Measurements from ENCODE around the gene RAB4A. TPM values are rescaled to one million over a fixed set of nuclear protein-coding genes. Genes with fewer than 3 reads are reported as not detected.

Gene RAB4A
- total RNA-seq, 1 experiment from 2014 or later: 98.9 TPM

- Mint-ChIP-seq H3K4me1 (ENCODE audit: low read depth, unreplicated experiment) (peaks cover 6% of the 10 kb centered on the region), H3K4me3 (ENCODE audit: unreplicated experiment) (no peak overlapping the region), H3K27me3 (ENCODE audit: insufficient read depth, unreplicated experiment) (no peaks in the 10 kb centered on the region), H3K36me3 (ENCODE audit: insufficient read depth, unreplicated experiment) (no peaks in the 10 kb centered on the region), H3K27ac (ENCODE audit: unreplicated experiment) (no peak overlapping the region), H3K9me3 (ENCODE audit: unreplicated experiment) (no peaks in the 10 kb centered on the region)
- Histone ChIP-seq H3K9me3 (no peaks in the 10 kb centered on the region), H3K36me3 (ENCODE audit: control insufficient read depth, insufficient read depth, low read length) (no peaks in the 10 kb centered on the region), H3K27me3 (replicated peaks; ENCODE audit: control insufficient read depth, insufficient read depth, low read length) (no peaks in the 10 kb centered on the region), H3K4me1 (peaks cover 5% of the 10 kb centered on the region; the same call in 1 of the 2 replicates), H3K4me3 (ENCODE audit: low read depth, low read length) (no peak overlapping the region)
- ChIA-PET CTCF (no interaction called here), POLR2A (no interaction called here)
- TF ChIP-seq, protein P1, sequence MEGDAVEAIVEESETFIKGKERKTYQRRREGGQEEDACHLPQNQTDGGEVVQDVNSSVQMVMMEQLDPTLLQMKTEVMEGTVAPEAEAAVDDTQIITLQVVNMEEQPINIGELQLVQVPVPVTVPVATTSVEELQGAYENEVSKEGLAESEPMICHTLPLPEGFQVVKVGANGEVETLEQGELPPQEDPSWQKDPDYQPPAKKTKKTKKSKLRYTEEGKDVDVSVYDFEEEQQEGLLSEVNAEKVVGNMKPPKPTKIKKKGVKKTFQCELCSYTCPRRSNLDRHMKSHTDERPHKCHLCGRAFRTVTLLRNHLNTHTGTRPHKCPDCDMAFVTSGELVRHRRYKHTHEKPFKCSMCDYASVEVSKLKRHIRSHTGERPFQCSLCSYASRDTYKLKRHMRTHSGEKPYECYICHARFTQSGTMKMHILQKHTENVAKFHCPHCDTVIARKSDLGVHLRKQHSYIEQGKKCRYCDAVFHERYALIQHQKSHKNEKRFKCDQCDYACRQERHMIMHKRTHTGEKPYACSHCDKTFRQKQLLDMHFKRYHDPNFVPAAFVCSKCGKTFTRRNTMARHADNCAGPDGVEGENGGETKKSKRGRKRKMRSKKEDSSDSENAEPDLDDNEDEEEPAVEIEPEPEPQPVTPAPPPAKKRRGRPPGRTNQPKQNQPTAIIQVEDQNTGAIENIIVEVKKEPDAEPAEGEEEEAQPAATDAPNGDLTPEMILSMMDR (IDR thresholded peaks at IDR 0.05; ENCODE audit: insufficient read depth in 1 of 2, low read depth in 1 of 2, low read length in 1 of 2, severe bottlenecking in 1 of 2, unreplicated experiment in 1 of 2): no peak
- BruUV-seq (replicated peaks): no TSS peak
- intact Hi-C loops (cut with micrococcal nuclease; ENCODE audit: unreplicated experiment): loop anchor here (2.0 kb wide), 1 partner anchor 15 kb away; no protein-coding TSS in a partner anchor
- DNase-seq: no peak
Observed at GRCh38 chr1:229237320-229237719, 33.6 kb upstream of the RAB4A start.

DNA sequence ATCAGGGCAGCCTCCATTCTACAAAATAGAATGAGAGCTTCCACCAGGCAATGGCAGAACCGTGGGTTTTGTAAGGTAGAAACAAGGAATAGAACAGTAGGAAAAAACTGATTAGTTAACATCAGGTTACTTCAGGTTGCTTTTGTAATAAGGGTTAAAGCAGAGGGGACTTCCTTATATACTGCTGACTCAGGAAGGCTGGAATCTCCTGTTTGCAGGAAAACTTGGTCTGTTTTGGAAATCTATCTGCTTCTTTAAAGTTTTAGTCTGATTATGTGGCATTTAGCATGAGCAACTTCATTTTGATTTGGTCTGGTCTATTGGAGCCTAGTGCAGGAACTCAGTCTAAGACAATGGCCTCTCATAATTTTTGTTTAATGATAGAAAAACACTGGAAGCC lies 32.7 kb upstream of the RAB4A start:
- Mint-ChIP-seq H3K9me3 (ENCODE audit: unreplicated experiment) (peaks cover 2% of the 10 kb centered on the region), H3K27me3 (ENCODE audit: insufficient read depth, unreplicated experiment) (no peaks in the 10 kb centered on the region), H3K4me1 (ENCODE audit: low read depth, unreplicated experiment) (peaks cover 6% of the 10 kb centered on the region), H3K4me3 (ENCODE audit: unreplicated experiment) (no peak overlapping the region), H3K27ac (ENCODE audit: unreplicated experiment) (no peak overlapping the region), H3K36me3 (ENCODE audit: insufficient read depth, unreplicated experiment) (no peaks in the 10 kb centered on the region)
- POLR2A ChIA-PET: interaction anchor here (1.1 kb wide), 1 partner anchor 502 kb away, joined by 3 read pairs; no protein-coding TSS in a partner anchor
- H3K4me1 ChIP-seq: peaks cover 5% of the 10 kb centered on the region; the same call in 1 of the 2 replicates
- TF ChIP-seq, protein P1 (IDR thresholded peaks at IDR 0.05; ENCODE audit: insufficient read depth in 1 of 2, low read depth in 1 of 2, low read length in 1 of 2, severe bottlenecking in 1 of 2, unreplicated experiment in 1 of 2): no peak
- intact Hi-C loops (cut with micrococcal nuclease; ENCODE audit: unreplicated experiment): no loop called here
- no peaks in the 10 kb centered on the region for H3K9me3 ChIP-seq
- CTCF ChIA-PET: no interaction called here
- no peak overlapping the region for H3K4me3 ChIP-seq (ENCODE audit: low read depth, low read length)
- DNase-seq: no peak
- H3K36me3 ChIP-seq (ENCODE audit: control insufficient read depth, insufficient read depth, low read length): no peaks in the 10 kb centered on the region
- BruUV-seq (replicated peaks): no TSS peak
- no peaks in the 10 kb centered on the region for H3K27me3 ChIP-seq (replicated peaks; ENCODE audit: control insufficient read depth, insufficient read depth, low read length)

DNA sequence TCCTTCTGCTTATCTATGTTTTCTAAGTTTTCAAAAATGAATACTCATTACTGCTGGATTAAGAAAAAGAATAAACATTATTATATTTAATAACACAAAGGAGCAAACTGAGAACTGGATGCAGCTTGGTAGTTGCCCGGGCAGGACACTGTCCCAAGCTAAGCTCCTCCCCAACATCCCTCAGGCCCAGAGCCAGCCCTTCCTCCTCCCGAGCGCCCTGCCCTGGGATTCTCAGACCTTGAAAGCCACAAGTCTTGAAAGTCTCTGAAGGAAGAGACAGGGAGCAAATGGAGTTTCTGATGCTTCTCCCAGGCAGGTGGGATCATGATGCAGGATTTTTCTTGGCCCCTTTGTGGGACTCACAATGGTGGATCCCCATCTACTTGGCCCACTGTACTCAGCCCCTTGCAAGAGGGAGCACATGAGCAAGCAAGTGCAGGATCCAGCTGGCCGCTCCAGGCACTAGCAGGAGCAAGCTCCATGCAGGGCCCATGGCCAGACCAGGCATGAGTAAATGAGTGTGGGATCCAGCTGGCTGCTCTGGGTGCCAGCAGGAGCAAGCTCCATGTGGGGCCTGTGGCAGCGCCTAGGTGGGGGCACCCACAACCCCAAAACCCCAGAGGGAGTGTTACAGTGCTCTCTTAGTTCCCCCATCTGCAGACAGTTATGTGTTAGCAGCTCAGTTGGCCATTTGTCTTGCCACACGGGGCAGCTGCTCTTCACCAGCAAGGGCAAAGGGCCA lies 32.1 kb upstream of the RAB4A start:
- TF ChIP-seq, protein P1 (IDR thresholded peaks at IDR 0.05; ENCODE audit: insufficient read depth in 1 of 2, low read depth in 1 of 2, low read length in 1 of 2, severe bottlenecking in 1 of 2, unreplicated experiment in 1 of 2): no peak
- H3K4me3 Mint-ChIP-seq (ENCODE audit: unreplicated experiment): no peak overlapping the region
- no peak overlapping the region for H3K27ac Mint-ChIP-seq (ENCODE audit: unreplicated experiment)
- no peaks in the 10 kb centered on the region for H3K36me3 Mint-ChIP-seq (ENCODE audit: insufficient read depth, unreplicated experiment)
- no peak overlapping the region for H3K4me3 ChIP-seq (ENCODE audit: low read depth, low read length)
- CTCF ChIA-PET: no interaction called here
- no peaks in the 10 kb centered on the region for H3K36me3 ChIP-seq (ENCODE audit: control insufficient read depth, insufficient read depth, low read length)
- intact Hi-C loops (cut with micrococcal nuclease; ENCODE audit: unreplicated experiment): no loop called here
- no peaks in the 10 kb centered on the region for H3K27me3 Mint-ChIP-seq (ENCODE audit: insufficient read depth, unreplicated experiment)
- no peaks in the 10 kb centered on the region for H3K9me3 ChIP-seq
- POLR2A ChIA-PET: interaction anchor here (1.1 kb wide), 1 partner anchor 503 kb away, joined by 3 read pairs; no protein-coding TSS in a partner anchor
- no peaks in the 10 kb centered on the region for H3K27me3 ChIP-seq (replicated peaks; ENCODE audit: control insufficient read depth, insufficient read depth, low read length)
- peaks cover 8% of the 10 kb centered on the region for H3K9me3 Mint-ChIP-seq (ENCODE audit: unreplicated experiment)
- peaks cover 6% of the 10 kb centered on the region for H3K4me1 Mint-ChIP-seq (ENCODE audit: low read depth, unreplicated experiment)
- no peak for DNase-seq
- no TSS peak for BruUV-seq (replicated peaks)
- H3K4me1 ChIP-seq: peaks cover 5% of the 10 kb centered on the region; the same call in 1 of the 2 replicates
